Smooth muscle cell (in vitro differentiated cells): ENCODE data around the gene CRYBG2. TPM values are rescaled to one million over a fixed set of nuclear protein-coding genes. Genes with fewer than 3 reads are reported as not detected.

ENCODE experiments used
- DNase-seq: peaks from one replicate; lab custom pipeline; 2025; ENCODE audit not compliant: unreplicated experiment; lab: John Stamatoyannopoulos, UW
- H2AFZ ChIP-seq: fragments of 200-600 bp; sonication (generic); 2 replicates; pipeline ENCODE4 v1.6.0; 2016; ENCODE audit warnings: antibody characterized with exemption, low read depth, mild to moderate bottlenecking
- H3F3A ChIP-seq: fragments of 200-600 bp; sonication (generic); 2 replicates; pipeline ENCODE4 v1.6.0; 2017; ENCODE audit warnings: antibody characterized with exemption, low read depth
- H3K27ac ChIP-seq: fragments of 200-600 bp; sonication (generic); 2 replicates; pipeline ENCODE4 v1.5.1; 2016; ENCODE audit warnings: low read depth, mild to moderate bottlenecking
- H3K27me3 ChIP-seq: fragments of 200-600 bp; sonication (generic); 2 replicates; pipeline ENCODE4 v1.6.1; 2016; ENCODE audit warnings: low read depth, mild to moderate bottlenecking
- H3K36me3 ChIP-seq: fragments of 200-600 bp; sonication (generic); 2 replicates; pipeline ENCODE4 v1.5.1; 2016; ENCODE audit warnings: low read depth
- H3K4me1 ChIP-seq: fragments of 200-600 bp; sonication (generic); 2 replicates; pipeline ENCODE4 v1.5.1; 2016; ENCODE audit warnings: low read depth
- H3K4me2 ChIP-seq: fragments of 200-600 bp; sonication (generic); 2 replicates; pipeline ENCODE4 v1.6.0; 2016; ENCODE audit warnings: mild to moderate bottlenecking
- H3K4me3 ChIP-seq: fragments of 200-600 bp; sonication (generic); 2 replicates; pipeline ENCODE4 v1.5.1; 2016; ENCODE audit warnings: mild to moderate bottlenecking
- H3K79me2 ChIP-seq: fragments of 200-600 bp; sonication (generic); 2 replicates; pipeline ENCODE4 v1.6.0; 2016; ENCODE audit warnings: low read depth, mild to moderate bottlenecking
- H3K9ac ChIP-seq: fragments of 200-600 bp; sonication (generic); 2 replicates; pipeline ENCODE4 v1.6.0; 2016; ENCODE audit warnings: low read depth
- H3K9me3 ChIP-seq: fragments of 200-600 bp; sonication (generic); replicated peaks from 2 replicates; pipeline ENCODE4 v1.5.1; 2016; ENCODE audit warnings: low read depth
- H4K20me1 ChIP-seq: fragments of 200-600 bp; sonication (generic); 2 replicates; pipeline ENCODE4 v1.6.0; 2016; ENCODE audit warnings: low read depth
- CTCF ChIP-seq: fragments of 200-600 bp; sonication (generic); IDR thresholded peaks from 2 replicates; pipeline ENCODE4 v1.5.1; 2017; ENCODE audit warnings: borderline replicate concordance, mild to moderate bottlenecking, antibody characterized with exemption; ENCODE audit not compliant: insufficient read depth, poor library complexity, severe bottlenecking
- WGBS: methylation state at CpG from one replicate; pipeline ENCODE4 v1.1.7; 2016; ENCODE audit warnings: low lambda C conversion rate; 5-methylcytosine and 5-hydroxymethylcytosine counted together
- polyA plus RNA-seq: library from polyadenylated mRNA; unstranded; fragments of >200 nt; fragmentation: Nextera tagmentation; extraction: Ambion mirVana; gene quantifications from 2 replicates; pipeline ENCODE4 v1.2.1, GENCODE V29; 2016
- total RNA-seq: library from RNA; depleted of rRNA; stranded (reverse); fragments of >200 nt; gene quantifications from 2 replicates; pipeline ENCODE4 v1.2.3, GENCODE V29; 2014

CRYBG2 gene
- total and polyA plus RNA-seq, 2 experiments from 2014 or later = 4.1 to 9.5 TPM

- no peaks in the 10 kb centered on the region for H4K20me1 ChIP-seq
- no peak for DNase-seq
- 95% methylated on average over 9 of the region's 9 CpGs for WGBS
- H3K9ac ChIP-seq = no peak overlapping the region
- no peak overlapping the region for H2AFZ ChIP-seq
- H3K27me3 ChIP-seq = peaks cover 30% of the 10 kb centered on the region
- no peak overlapping the region for H3K4me3 ChIP-seq
- no peak overlapping the region for H3K27ac ChIP-seq
- H3K36me3 ChIP-seq = no peaks in the 10 kb centered on the region
- no peak for TF ChIP-seq CTCF
- H3F3A ChIP-seq = no peaks in the 10 kb centered on the region
- peaks cover 14% of the 10 kb centered on the region for H3K4me1 ChIP-seq
- H3K79me2 ChIP-seq = no peaks in the 10 kb centered on the region
- no peak overlapping the region for H3K4me2 ChIP-seq
- H3K9me3 ChIP-seq = no peaks in the 10 kb centered on the region
Measured at GRCh38 chr1:26354972-26355371, 1.0 kb upstream of the CRYBG2 start.

- H3K4me3 ChIP-seq = peak overlapping the region; percentile 25
- 83% methylated on average over 4 of the region's 4 CpGs for WGBS
Measured at GRCh38 chr1:26353210-26353859, 595 bp downstream of the CRYBG2 start.

GRCh38 chr1:26352338-26352679 lies 1.6 kb downstream of the CRYBG2 start:
- no peaks in the 10 kb centered on the region for H3K79me2 ChIP-seq
- H3K9me3 ChIP-seq = no peaks in the 10 kb centered on the region
- TF ChIP-seq CTCF = no peak
- no peaks in the 10 kb centered on the region for H4K20me1 ChIP-seq
- H2AFZ ChIP-seq = no peak overlapping the region
- peak overlapping the region; percentile 77 for H3K9ac ChIP-seq
- no peaks in the 10 kb centered on the region for H3K36me3 ChIP-seq
- H3K27me3 ChIP-seq = peaks cover 3% of the 10 kb centered on the region
- H3K4me3 ChIP-seq = peak overlapping the region; percentile 17
- H3F3A ChIP-seq = peaks cover 3% of the 10 kb centered on the region
- DNase-seq = no peak
- WGBS = 77% methylated on average over 5 of the region's 5 CpGs
- H3K27ac ChIP-seq = peak overlapping the region; percentile 84
- peaks cover 14% of the 10 kb centered on the region for H3K4me1 ChIP-seq
- H3K4me2 ChIP-seq = no peak overlapping the region

More at GRCh38 chr1:26353210-26353859, 595 bp downstream of the CRYBG2 start:
- Histone ChIP-seq H3K27me3 (peaks cover 13% of the 10 kb centered on the region), H4K20me1 (no peaks in the 10 kb centered on the region), H3K4me1 (peaks cover 14% of the 10 kb centered on the region), H2AFZ (no peak overlapping the region), H3K4me2 (no peak overlapping the region), H3K9ac (no peak overlapping the region), H3K9me3 (no peaks in the 10 kb centered on the region), H3K36me3 (no peaks in the 10 kb centered on the region), H3K79me2 (no peaks in the 10 kb centered on the region), H3K27ac (peak overlapping the region; percentile 43), H3F3A (peaks cover 3% of the 10 kb centered on the region)
- DNase-seq = no peak
- TF ChIP-seq CTCF = no peak
